ENCODE data around the gene SULT1C4.

- TF ChIP-seq CTCF (IDR thresholded peaks at IDR 0.05; ENCODE audit: insufficient read depth, low read depth, low read length) (no peak), EZH2 (IDR thresholded peaks at IDR 0.05; ENCODE audit: insufficient read depth, low read length) (no peak)
These were observed 23.6 kb upstream of the SULT1C4 start for GRCh38 chr2:108354136-108354535.
